GM12878 (cell line): Measurements from ENCODE around the gene YEATS2. TPM values are rescaled to one million over a fixed set of nuclear protein-coding genes. Genes with fewer than 3 reads are reported as not detected.

Source experiments
- ATAC-seq: fragments of 200-7000 bp; cut with Tn5 transposase; 3 replicates; pipeline ENCODE4 v1.9.1; 2020; ENCODE audit warnings: mild to moderate bottlenecking, moderate library complexity
- BruUV-seq: library from RNA; stranded (reverse); fragments of 400-500 nt; replicated peaks from 2 replicates; lab custom pipeline; 2021; lab: Mats Ljungman, UMichigan
- CTCF ChIA-PET: fragments of 300-600 bp; sonication (Branson Sonifier 250); formaldehyde crosslinking; extraction: SDS; loops from one replicate; lab custom pipeline; 2021; ENCODE audit warnings: inconsistent platforms; lab: Yijun Ruan, JAX
- POLR2A ChIA-PET: fragments of 350-600 bp; formaldehyde crosslinking; extraction: SDS; loops from one replicate; lab custom pipeline; 2021; ENCODE audit warnings: inconsistent platforms; lab: Charles Lee
- RAD21 ChIA-PET: fragments of 300-600 bp; sonication (Branson Sonifier 250); formaldehyde crosslinking; loops from one replicate; lab custom pipeline; 2023; ENCODE audit warnings: antibody characterized with exemption; ENCODE audit not compliant: unreplicated experiment; lab: Charles Lee
- SMC1A ChIA-PET: fragments of 300-600 bp; sonication (Branson Sonifier 250); formaldehyde crosslinking; loops from one replicate; lab custom pipeline; 2023; ENCODE audit not compliant: unreplicated experiment, uncharacterized antibody; lab: Charles Lee
- DNase-seq: peaks from one replicate; pipeline ENCODE4 v3.0.0-alpha.2; 2011; ENCODE audit warnings: low read depth, low spot score
- FAIRE-seq: peaks from 3 replicates; lab custom pipeline; 2011; peaks lifted over from hg19 to GRCh38; lab: Jason Lieb, UNC
- H2AFZ ChIP-seq: 2 replicates; pipeline ENCODE4 v1.6.0; 2011; ENCODE audit warnings: low read depth, low read length, control low read depth; ENCODE audit not compliant: control insufficient read depth
- H3K27ac ChIP-seq: 2 replicates; pipeline ENCODE4 v1.5.1; 2011; ENCODE audit warnings: control low read depth; ENCODE audit not compliant: control insufficient read depth, insufficient read depth
- H3K27me3 ChIP-seq, 2 experiments: replicated peaks in 1 of 2; 2 replicates each; pipeline versions ENCODE4 v1.6.0 to v1.6.1; 2011; ENCODE audit warnings: low read length in 1 of 2; ENCODE audit not compliant: control insufficient read depth in 2 of 2, insufficient read depth in 2 of 2
- H3K36me3 ChIP-seq, 2 experiments: 2 replicates each; pipeline ENCODE4 v1.5.1; 2011; ENCODE audit warnings: low read length in 1 of 2; ENCODE audit not compliant: control insufficient read depth in 2 of 2, insufficient read depth in 2 of 2
- H3K4me1 ChIP-seq: 2 replicates; pipeline ENCODE4 v1.6.1; 2011; ENCODE audit warnings: mild to moderate bottlenecking, low read length, moderate library complexity, mixed read lengths; ENCODE audit not compliant: control insufficient read depth, insufficient read depth
- H3K4me2 ChIP-seq: 2 replicates; pipeline ENCODE4 v1.6.0; 2011; ENCODE audit warnings: control low read depth; ENCODE audit not compliant: control insufficient read depth, insufficient read depth
- H3K4me3 ChIP-seq: fragments of 200-600 bp; sonication (generic); 2 replicates; pipeline ENCODE4 v1.5.1; 2016
- H3K79me2 ChIP-seq: 2 replicates; pipeline ENCODE4 v1.6.0; 2011; ENCODE audit warnings: low read length; ENCODE audit not compliant: control insufficient read depth, insufficient read depth
- H3K9ac ChIP-seq: 2 replicates; pipeline ENCODE4 v1.8.0; 2011; ENCODE audit warnings: low read length, control low read depth, mixed read lengths; ENCODE audit not compliant: control insufficient read depth, insufficient read depth
- H3K9me3 ChIP-seq: replicated peaks from 3 replicates; pipeline ENCODE4 v1.5.1; 2011; ENCODE audit warnings: mild to moderate bottlenecking, low read length; ENCODE audit not compliant: control insufficient read depth, insufficient read depth
- H4K20me1 ChIP-seq: 2 replicates; pipeline ENCODE4 v1.6.0; 2011; ENCODE audit not compliant: control insufficient read depth, insufficient read depth
- BMI1 ChIP-seq: fragments of 450-650 bp; IDR thresholded peaks from 2 replicates; pipeline ENCODE4 v1.6.1; 2016; ENCODE audit warnings: mild to moderate bottlenecking, moderate library complexity, borderline replicate concordance
- ETV6 ChIP-seq, 2 experiments: fragments of 450-650 bp in 1 of 2; IDR thresholded peaks in 1 of 2; conservative IDR thresholded peaks in 1 of 2; 2 replicates each; pipeline ENCODE4 v1.6.1; 2014; ENCODE audit warnings: antibody characterized with exemption in 1 of 2, borderline replicate concordance in 1 of 2, low read depth in 1 of 2, mild to moderate bottlenecking in 1 of 2, moderate library complexity in 1 of 2
- JUNB ChIP-seq: IDR thresholded peaks from 2 replicates; pipeline ENCODE4 v1.6.1; 2016; ENCODE audit warnings: antibody characterized with exemption, mild to moderate bottlenecking
- KAT2A ChIP-seq: conservative IDR thresholded peaks from 2 replicates; pipeline ENCODE4 v1.6.1; 2011; ENCODE audit warnings: low read depth, low read length; ENCODE audit not compliant: control insufficient read depth
- LARP7 ChIP-seq: fragments of 450-650 bp; IDR thresholded peaks from 2 replicates; pipeline ENCODE4 v1.6.1; 2017; ENCODE audit warnings: mild to moderate bottlenecking
- RCOR1 ChIP-seq: conservative IDR thresholded peaks from 2 replicates; pipeline ENCODE4 v1.6.1; 2012; ENCODE audit warnings: low read depth, low read length, improper control_type of control experiment
- TCF12 ChIP-seq: IDR thresholded peaks from 2 replicates; pipeline ENCODE4 v1.6.1; 2011; ENCODE audit warnings: low read depth, mild to moderate bottlenecking, low read length
- ZNF207 ChIP-seq: fragments of 450-650 bp; IDR thresholded peaks from 2 replicates; pipeline ENCODE4 v1.6.1; 2014; ENCODE audit warnings: antibody characterized with exemption, mild to moderate bottlenecking, borderline replicate concordance
- WGBS: methylation state at CpG from one replicate; pipeline ENCODE4 v1.1.6; 2016; ENCODE audit warnings: low lambda C conversion rate; ENCODE audit not compliant: insufficient replicate concordance, insufficient coverage; ENCODE audit errors: missing lambda C conversion rate; 5-methylcytosine and 5-hydroxymethylcytosine counted together
- in situ Hi-C: fragments of 300-500 bp; cut with MboI; formaldehyde crosslinking; loops from 9 replicates; pipeline ENCODE4 v1.14.3; 2018; ENCODE audit warnings: mixed read lengths
- intact Hi-C: fragments of 100-400 bp; cut with micrococcal nuclease; formaldehyde crosslinking; loops from one replicate; pipeline ENCODE4 v1.14.2; 2022; ENCODE audit not compliant: unreplicated experiment
- polyA plus RNA-seq, 11 experiments: library from polyadenylated mRNA; depleted of rRNA in 4 of 11; unstranded in 6 of 11; stranded (reverse) in 5 of 11; fragments of >200 nt; fragmentation: Nextera tagmentation in 4 of 11; fragmentation: Illumina TruSeq in 1 of 11; extraction: Ambion mirVana in 4 of 11; extraction: Trizol in 1 of 11; gene quantifications; 1 replicate in 1 of 11; 2 replicates in 10 of 11; pipeline versions ENCODE4 v1.2.1 to v1.2.3, GENCODE V29; 2011 to 2016; ENCODE audit warnings: inconsistent platforms in 2 of 11, missing spikeins in 2 of 11, low read depth in 1 of 11
- total RNA-seq, 4 experiments: library from RNA; depleted of rRNA in 3 of 4; stranded (reverse); fragments of >200 nt in 3 of 4; fragmentation: Illumina TruSeq in 1 of 4; extraction: Trizol in 1 of 4; gene quantifications; 2 replicates each; pipeline versions ENCODE4 v1.2.1 to v1.2.3, GENCODE V29; 2013 to 2021
- TF ChIP-seq, protein P1 (sequence below): fragments of 450-650 bp; formaldehyde crosslinking; IDR thresholded peaks from 2 replicates; pipeline ENCODE4 v1.4.0; 2020; ENCODE audit warnings: mild to moderate bottlenecking, moderate library complexity
- TF ChIP-seq, protein P2 (sequence below): IDR thresholded peaks from 2 replicates; pipeline ENCODE4 v1.6.1; 2011; ENCODE audit warnings: mild to moderate bottlenecking, low read depth, low read length, moderate library complexity; ENCODE audit not compliant: insufficient replicate concordance
- TF ChIP-seq, protein P3 (sequence below): fragments of 450-650 bp; IDR thresholded peaks from 2 replicates; pipeline ENCODE4 v1.6.1; 2017; ENCODE audit warnings: antibody characterized with exemption, mild to moderate bottlenecking, moderate library complexity
- TF ChIP-seq, protein P4 (sequence below): fragments of 450-650 bp; IDR thresholded peaks from 2 replicates; pipeline ENCODE4 v1.6.1; 2017; ENCODE audit warnings: mild to moderate bottlenecking

Gene YEATS2
- total and polyA plus RNA-seq, 10 of the 15 experiments (the other 5 are each of a cell fraction or from before 2014, with no cell fraction given): 1.9 to 65.3 (median 25.8) TPM

DNA sequence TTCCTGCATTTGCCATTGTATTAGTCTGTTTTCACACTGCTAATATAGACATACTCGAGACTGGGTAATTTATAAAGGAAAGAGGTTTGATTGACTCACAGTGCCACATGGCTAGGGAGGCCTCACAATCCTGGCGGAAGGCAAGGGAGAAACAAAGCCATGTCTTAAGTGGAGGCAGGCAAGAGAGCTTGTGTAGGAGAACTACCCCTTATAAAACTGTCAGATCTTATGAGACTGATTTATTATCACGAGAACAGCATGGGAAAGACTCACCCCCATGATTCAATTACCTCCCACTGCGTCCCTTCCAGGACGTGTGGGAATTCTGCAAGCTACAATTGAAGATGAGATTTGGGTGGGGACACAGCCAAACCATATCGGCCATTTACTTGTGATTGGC lies 27.8 kb downstream of the YEATS2 start:
- SMC1A ChIA-PET: interaction anchor here (0.6 to 0.8 kb wide), 2 partner anchors 15 to 147 kb away, joined by 3 to 4 read pairs; no protein-coding TSS in a partner anchor
- Histone ChIP-seq H3K36me3 (peaks cover 5 to 27% of the 10 kb centered on the region in 2 experiments; a peak in 3 of 4 replicates), H3K4me1 (no peaks in the 10 kb centered on the region), H3K9me3 (no peaks in the 10 kb centered on the region), H3K27me3 (no peaks in the 10 kb centered on the region), H3K4me2 (no peak overlapping the region), H3K9ac (no peak overlapping the region), H3K79me2 (no peaks in the 10 kb centered on the region), H3K27ac (no peak overlapping the region), H3K4me3 (no peak overlapping the region), H4K20me1 (no peaks in the 10 kb centered on the region), H2AFZ (no peak overlapping the region)
- ATAC-seq: no peak
- in situ Hi-C loops: no loop called here
- POLR2A ChIA-PET: interaction anchor here (1.2 kb wide), 1 partner anchor 9 kb away, joined by 3 read pairs; no protein-coding TSS in a partner anchor
- DNase-seq: no peak
- intact Hi-C loops: no loop called here
- RAD21 ChIA-PET: no interaction called here
- no peak for FAIRE-seq
- CTCF ChIA-PET: no interaction called here
- no TSS peak for BruUV-seq
- WGBS: 98% methylated on average over 5 of the region's 6 CpGs
- TF ChIP-seq, protein P1, sequence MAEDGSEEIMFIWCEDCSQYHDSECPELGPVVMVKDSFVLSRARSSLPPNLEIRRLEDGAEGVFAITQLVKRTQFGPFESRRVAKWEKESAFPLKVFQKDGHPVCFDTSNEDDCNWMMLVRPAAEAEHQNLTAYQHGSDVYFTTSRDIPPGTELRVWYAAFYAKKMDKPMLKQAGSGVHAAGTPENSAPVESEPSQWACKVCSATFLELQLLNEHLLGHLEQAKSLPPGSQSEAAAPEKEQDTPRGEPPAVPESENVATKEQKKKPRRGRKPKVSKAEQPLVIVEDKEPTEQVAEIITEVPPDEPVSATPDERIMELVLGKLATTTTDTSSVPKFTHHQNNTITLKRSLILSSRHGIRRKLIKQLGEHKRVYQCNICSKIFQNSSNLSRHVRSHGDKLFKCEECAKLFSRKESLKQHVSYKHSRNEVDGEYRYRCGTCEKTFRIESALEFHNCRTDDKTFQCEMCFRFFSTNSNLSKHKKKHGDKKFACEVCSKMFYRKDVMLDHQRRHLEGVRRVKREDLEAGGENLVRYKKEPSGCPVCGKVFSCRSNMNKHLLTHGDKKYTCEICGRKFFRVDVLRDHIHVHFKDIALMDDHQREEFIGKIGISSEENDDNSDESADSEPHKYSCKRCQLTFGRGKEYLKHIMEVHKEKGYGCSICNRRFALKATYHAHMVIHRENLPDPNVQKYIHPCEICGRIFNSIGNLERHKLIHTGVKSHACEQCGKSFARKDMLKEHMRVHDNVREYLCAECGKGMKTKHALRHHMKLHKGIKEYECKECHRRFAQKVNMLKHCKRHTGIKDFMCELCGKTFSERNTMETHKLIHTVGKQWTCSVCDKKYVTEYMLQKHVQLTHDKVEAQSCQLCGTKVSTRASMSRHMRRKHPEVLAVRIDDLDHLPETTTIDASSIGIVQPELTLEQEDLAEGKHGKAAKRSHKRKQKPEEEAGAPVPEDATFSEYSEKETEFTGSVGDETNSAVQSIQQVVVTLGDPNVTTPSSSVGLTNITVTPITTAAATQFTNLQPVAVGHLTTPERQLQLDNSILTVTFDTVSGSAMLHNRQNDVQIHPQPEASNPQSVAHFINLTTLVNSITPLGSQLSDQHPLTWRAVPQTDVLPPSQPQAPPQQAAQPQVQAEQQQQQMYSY: no peak
- no peak for TF ChIP-seq BMI1
- TF ChIP-seq, protein P2, sequence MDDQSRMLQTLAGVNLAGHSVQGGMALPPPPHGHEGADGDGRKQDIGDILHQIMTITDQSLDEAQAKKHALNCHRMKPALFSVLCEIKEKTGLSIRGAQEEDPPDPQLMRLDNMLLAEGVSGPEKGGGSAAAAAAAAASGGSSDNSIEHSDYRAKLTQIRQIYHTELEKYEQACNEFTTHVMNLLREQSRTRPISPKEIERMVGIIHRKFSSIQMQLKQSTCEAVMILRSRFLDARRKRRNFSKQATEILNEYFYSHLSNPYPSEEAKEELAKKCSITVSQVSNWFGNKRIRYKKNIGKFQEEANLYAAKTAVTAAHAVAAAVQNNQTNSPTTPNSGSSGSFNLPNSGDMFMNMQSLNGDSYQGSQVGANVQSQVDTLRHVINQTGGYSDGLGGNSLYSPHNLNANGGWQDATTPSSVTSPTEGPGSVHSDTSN: no peak
- TF ChIP-seq ZNF207: no peak
- no peak for TF ChIP-seq TCF12
- TF ChIP-seq, protein P3, sequence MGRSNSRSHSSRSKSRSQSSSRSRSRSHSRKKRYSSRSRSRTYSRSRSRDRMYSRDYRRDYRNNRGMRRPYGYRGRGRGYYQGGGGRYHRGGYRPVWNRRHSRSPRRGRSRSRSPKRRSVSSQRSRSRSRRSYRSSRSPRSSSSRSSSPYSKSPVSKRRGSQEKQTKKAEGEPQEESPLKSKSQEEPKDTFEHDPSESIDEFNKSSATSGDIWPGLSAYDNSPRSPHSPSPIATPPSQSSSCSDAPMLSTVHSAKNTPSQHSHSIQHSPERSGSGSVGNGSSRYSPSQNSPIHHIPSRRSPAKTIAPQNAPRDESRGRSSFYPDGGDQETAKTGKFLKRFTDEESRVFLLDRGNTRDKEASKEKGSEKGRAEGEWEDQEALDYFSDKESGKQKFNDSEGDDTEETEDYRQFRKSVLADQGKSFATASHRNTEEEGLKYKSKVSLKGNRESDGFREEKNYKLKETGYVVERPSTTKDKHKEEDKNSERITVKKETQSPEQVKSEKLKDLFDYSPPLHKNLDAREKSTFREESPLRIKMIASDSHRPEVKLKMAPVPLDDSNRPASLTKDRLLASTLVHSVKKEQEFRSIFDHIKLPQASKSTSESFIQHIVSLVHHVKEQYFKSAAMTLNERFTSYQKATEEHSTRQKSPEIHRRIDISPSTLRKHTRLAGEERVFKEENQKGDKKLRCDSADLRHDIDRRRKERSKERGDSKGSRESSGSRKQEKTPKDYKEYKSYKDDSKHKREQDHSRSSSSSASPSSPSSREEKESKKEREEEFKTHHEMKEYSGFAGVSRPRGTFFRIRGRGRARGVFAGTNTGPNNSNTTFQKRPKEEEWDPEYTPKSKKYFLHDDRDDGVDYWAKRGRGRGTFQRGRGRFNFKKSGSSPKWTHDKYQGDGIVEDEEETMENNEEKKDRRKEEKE: no peak
- no peak for TF ChIP-seq RCOR1
- no peak for TF ChIP-seq JUNB
- TF ChIP-seq KAT2A: no peak
- TF ChIP-seq, protein P4, sequence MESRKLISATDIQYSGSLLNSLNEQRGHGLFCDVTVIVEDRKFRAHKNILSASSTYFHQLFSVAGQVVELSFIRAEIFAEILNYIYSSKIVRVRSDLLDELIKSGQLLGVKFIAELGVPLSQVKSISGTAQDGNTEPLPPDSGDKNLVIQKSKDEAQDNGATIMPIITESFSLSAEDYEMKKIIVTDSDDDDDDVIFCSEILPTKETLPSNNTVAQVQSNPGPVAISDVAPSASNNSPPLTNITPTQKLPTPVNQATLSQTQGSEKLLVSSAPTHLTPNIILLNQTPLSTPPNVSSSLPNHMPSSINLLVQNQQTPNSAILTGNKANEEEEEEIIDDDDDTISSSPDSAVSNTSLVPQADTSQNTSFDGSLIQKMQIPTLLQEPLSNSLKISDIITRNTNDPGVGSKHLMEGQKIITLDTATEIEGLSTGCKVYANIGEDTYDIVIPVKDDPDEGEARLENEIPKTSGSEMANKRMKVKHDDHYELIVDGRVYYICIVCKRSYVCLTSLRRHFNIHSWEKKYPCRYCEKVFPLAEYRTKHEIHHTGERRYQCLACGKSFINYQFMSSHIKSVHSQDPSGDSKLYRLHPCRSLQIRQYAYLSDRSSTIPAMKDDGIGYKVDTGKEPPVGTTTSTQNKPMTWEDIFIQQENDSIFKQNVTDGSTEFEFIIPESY: no peak
- TF ChIP-seq ETV6 (conservative IDR thresholded peaks at IDR 0.05 in 1 of 2, IDR thresholded peaks at IDR 0.05 in 1 of 2; ENCODE audit: borderline replicate concordance in 1 of 2, low read depth in 1 of 2): no peak
- TF ChIP-seq LARP7: no peak
